HG03039 (cell line): ENCODE data around the gene TRAF4.
"Not testable (repeated sequence)": the region's sequence is repeated elsewhere in the genome, so short reads cannot be mapped to it uniquely, and the experiment has no call there.

ENCODE experiments used
- ATAC-seq: cut with Tn5 transposase; IDR thresholded peaks from one replicate; pipeline ENCODE4 v1.9.1; 2021; ENCODE audit warnings: mild to moderate bottlenecking, moderate library complexity; ENCODE audit not compliant: unreplicated experiment

The TRAF4 gene

GRCh38 chr17:28714281-28714680 lies 29.5 kb upstream of the TRAF4 start:
- ATAC-seq = no peak

- no peak for ATAC-seq
These were observed 28.6 kb upstream of the TRAF4 start for GRCh38 chr17:28715217-28715616.

GRCh38 chr17:28716740-28717577 lies 26.9 kb upstream of the TRAF4 start:
- ATAC-seq = no peak

- ATAC-seq = no peak
These were observed 26.1 kb upstream of the TRAF4 start, which contains the start of gene RAB34 for GRCh38 chr17:28717578-28718332. Gene RAB34 (minus strand): TSS chr17:28717868. CDS start chr17:28717266, 602 bp downstream.

GRCh38 chr17:28718333-28719020 lies 25.3 kb upstream of the TRAF4 start:
- no peak for ATAC-seq

GRCh38 chr17:28719021-28719433 lies 24.8 kb upstream of the TRAF4 start:
- ATAC-seq = no peak

- no peak for ATAC-seq
These were observed 23.4 kb upstream of the TRAF4 start for GRCh38 chr17:28720247-28720996.

- not testable (repeated sequence) for ATAC-seq
These were observed 22.8 kb upstream of the TRAF4 start for GRCh38 chr17:28720997-28721329.

- ATAC-seq = no peak
These were observed 21.2 kb upstream of the TRAF4 start for GRCh38 chr17:28722417-28723158.

- ATAC-seq = no peak
These were observed 20.5 kb upstream of the TRAF4 start for GRCh38 chr17:28723159-28723835.

GRCh38 chr17:28723836-28724499 lies 19.8 kb upstream of the TRAF4 start:
- not testable (repeated sequence) for ATAC-seq

GRCh38 chr17:28724500-28725165 lies 19.2 kb upstream of the TRAF4 start:
- no peak for ATAC-seq

GRCh38 chr17:28725166-28725659 lies 18.6 kb upstream of the TRAF4 start:
- no peak for ATAC-seq

- no peak for ATAC-seq
These were observed 18.1 kb upstream of the TRAF4 start for GRCh38 chr17:28725660-28726225.

GRCh38 chr17:28726226-28726626 lies 17.6 kb upstream of the TRAF4 start, which contains the start of gene TLCD1:
Gene TLCD1 (minus strand): TSS chr17:28726233. CDS start chr17:28726097, 136 bp downstream.
- ATAC-seq = no peak

- ATAC-seq = peak; percentile 29
These were observed 17.0 kb upstream of the TRAF4 start for GRCh38 chr17:28726627-28727491.
